ENCODE measurements around the gene TESMIN.

DNA sequence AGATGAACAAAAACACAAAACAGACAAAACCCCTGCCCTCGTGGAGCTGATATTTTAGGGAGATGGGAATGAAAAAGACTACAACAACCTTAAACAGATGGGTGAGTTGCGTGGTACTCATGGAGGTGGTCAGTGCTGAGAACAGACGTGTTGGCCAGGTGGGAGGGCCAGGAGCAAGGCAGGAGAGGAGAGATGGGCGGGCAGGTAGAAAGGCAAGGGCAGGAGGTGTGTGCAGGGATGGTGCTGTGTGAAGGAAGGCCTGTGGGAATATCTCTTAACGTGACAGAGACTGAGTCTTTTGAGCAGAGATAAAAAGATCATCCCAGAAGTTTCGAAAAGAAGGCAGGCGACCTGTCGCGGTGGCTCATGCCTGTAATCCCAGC is 59.9 kb downstream of the TESMIN start:
- TF ChIP-seq POLR2A (IDR thresholded peaks at IDR 0.05; ENCODE audit: borderline replicate concordance, extremely low read depth, insufficient read depth, insufficient read length) (no peak), EZH2phosphoT487 (IDR thresholded peaks at IDR 0.05; ENCODE audit: borderline replicate concordance) (no peak), RAD21 (IDR thresholded peaks at IDR 0.05; ENCODE audit: low read depth) (no peak), ELF1 (IDR thresholded peaks at IDR 0.05; ENCODE audit: borderline replicate concordance, low read depth) (no peak), SP1 (IDR thresholded peaks at IDR 0.05; ENCODE audit: low read depth) (no peak)
- TF ChIP-seq, protein P1, sequence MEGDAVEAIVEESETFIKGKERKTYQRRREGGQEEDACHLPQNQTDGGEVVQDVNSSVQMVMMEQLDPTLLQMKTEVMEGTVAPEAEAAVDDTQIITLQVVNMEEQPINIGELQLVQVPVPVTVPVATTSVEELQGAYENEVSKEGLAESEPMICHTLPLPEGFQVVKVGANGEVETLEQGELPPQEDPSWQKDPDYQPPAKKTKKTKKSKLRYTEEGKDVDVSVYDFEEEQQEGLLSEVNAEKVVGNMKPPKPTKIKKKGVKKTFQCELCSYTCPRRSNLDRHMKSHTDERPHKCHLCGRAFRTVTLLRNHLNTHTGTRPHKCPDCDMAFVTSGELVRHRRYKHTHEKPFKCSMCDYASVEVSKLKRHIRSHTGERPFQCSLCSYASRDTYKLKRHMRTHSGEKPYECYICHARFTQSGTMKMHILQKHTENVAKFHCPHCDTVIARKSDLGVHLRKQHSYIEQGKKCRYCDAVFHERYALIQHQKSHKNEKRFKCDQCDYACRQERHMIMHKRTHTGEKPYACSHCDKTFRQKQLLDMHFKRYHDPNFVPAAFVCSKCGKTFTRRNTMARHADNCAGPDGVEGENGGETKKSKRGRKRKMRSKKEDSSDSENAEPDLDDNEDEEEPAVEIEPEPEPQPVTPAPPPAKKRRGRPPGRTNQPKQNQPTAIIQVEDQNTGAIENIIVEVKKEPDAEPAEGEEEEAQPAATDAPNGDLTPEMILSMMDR (IDR thresholded peaks at IDR 0.05 in 2 of 3, conservative IDR thresholded peaks at IDR 0.05 in 1 of 3; ENCODE audit: borderline replicate concordance in 1 of 3, insufficient read depth in 1 of 3, low read depth in 2 of 3, low read length in 2 of 3): no peak
